ENCODE results near the gene TLR9. TPM values are rescaled to one million over a fixed set of nuclear protein-coding genes. Genes with fewer than 3 reads are reported as not detected.

TLR9 gene
- total RNA-seq, 2 donors from 2014 or later = 0.30 to 0.93 TPM

GRCh38 chr3:52230889-52231499 is 5.5 kb upstream of the TLR9 start:
- Mint-ChIP-seq H3K4me3 (no peak overlapping the region), H3K36me3 (ENCODE audit: low read depth) (peaks cover 75% of the 10 kb centered on the region), H3K9me3 (no peaks in the 10 kb centered on the region), H3K27me3 (no peaks in the 10 kb centered on the region), H3K4me1 (peaks cover 15% of the 10 kb centered on the region), H3K27ac (peak overlapping the region; percentile 73)
- ATAC-seq (replicated peaks) = no peak

- H3K4me3 Mint-ChIP-seq = no peak overlapping the region
- no peaks in the 10 kb centered on the region for H3K9me3 Mint-ChIP-seq
- peak overlapping the region; percentile 43 for H3K27ac Mint-ChIP-seq
- no peak for ATAC-seq (replicated peaks)
- H3K27me3 Mint-ChIP-seq = no peaks in the 10 kb centered on the region
- H3K36me3 Mint-ChIP-seq (ENCODE audit: low read depth) = peaks cover 69% of the 10 kb centered on the region
- H3K4me1 Mint-ChIP-seq = peaks cover 21% of the 10 kb centered on the region
Observed at GRCh38 chr3:52230461-52230860, 5.0 kb upstream of the TLR9 start.

GRCh38 chr3:52229656-52230055 is 4.2 kb upstream of the TLR9 start:
- H3K27ac Mint-ChIP-seq = no peak overlapping the region
- no peaks in the 10 kb centered on the region for H3K9me3 Mint-ChIP-seq
- H3K4me3 Mint-ChIP-seq = no peak overlapping the region
- H3K27me3 Mint-ChIP-seq = no peaks in the 10 kb centered on the region
- peaks cover 25% of the 10 kb centered on the region for H3K4me1 Mint-ChIP-seq
- peaks cover 61% of the 10 kb centered on the region for H3K36me3 Mint-ChIP-seq (ENCODE audit: low read depth)
- no peak for ATAC-seq (replicated peaks)

GRCh38 chr3:52228751-52229291 is 3.4 kb upstream of the TLR9 start:
- no peaks in the 10 kb centered on the region for H3K9me3 Mint-ChIP-seq
- H3K4me3 Mint-ChIP-seq = no peak overlapping the region
- peaks cover 32% of the 10 kb centered on the region for H3K4me1 Mint-ChIP-seq
- H3K27me3 Mint-ChIP-seq = no peaks in the 10 kb centered on the region
- H3K27ac Mint-ChIP-seq = no peak overlapping the region
- peaks cover 53% of the 10 kb centered on the region for H3K36me3 Mint-ChIP-seq (ENCODE audit: low read depth)
- no peak for ATAC-seq (replicated peaks)

GRCh38 chr3:52228266-52228665 is 2.8 kb upstream of the TLR9 start:
- Mint-ChIP-seq H3K27me3 (no peaks in the 10 kb centered on the region), H3K36me3 (ENCODE audit: low read depth) (peaks cover 47% of the 10 kb centered on the region), H3K9me3 (no peaks in the 10 kb centered on the region), H3K27ac (no peak overlapping the region), H3K4me1 (peaks cover 37% of the 10 kb centered on the region), H3K4me3 (no peak overlapping the region)
- no peak for ATAC-seq (replicated peaks)

- H3K27ac Mint-ChIP-seq = no peak overlapping the region
- no peaks in the 10 kb centered on the region for H3K27me3 Mint-ChIP-seq
- H3K36me3 Mint-ChIP-seq (ENCODE audit: low read depth) = peaks cover 44% of the 10 kb centered on the region
- no peaks in the 10 kb centered on the region for H3K9me3 Mint-ChIP-seq
- H3K4me3 Mint-ChIP-seq = no peak overlapping the region
- ATAC-seq (replicated peaks) = no peak
- H3K4me1 Mint-ChIP-seq = peaks cover 38% of the 10 kb centered on the region
Observed at GRCh38 chr3:52227766-52228165, 2.3 kb upstream of the TLR9 start.

- Mint-ChIP-seq H3K27me3 (no peaks in the 10 kb centered on the region), H3K36me3 (ENCODE audit: low read depth) (peaks cover 39% of the 10 kb centered on the region), H3K4me1 (peaks cover 42% of the 10 kb centered on the region), H3K27ac (peak overlapping the region; percentile 82), H3K9me3 (no peaks in the 10 kb centered on the region), H3K4me3 (peak overlapping the region; percentile 38)
- ATAC-seq (replicated peaks) = no peak
Observed at GRCh38 chr3:52227117-52227516, 1.7 kb upstream of the TLR9 start.

GRCh38 chr3:52226229-52226817 is 878 bp upstream of the TLR9 start:
- ATAC-seq (replicated peaks) = no peak
- H3K4me1 Mint-ChIP-seq = peaks cover 39% of the 10 kb centered on the region
- peak overlapping the region; percentile 38 for H3K4me3 Mint-ChIP-seq
- peak overlapping the region; percentile 82 for H3K27ac Mint-ChIP-seq
- H3K36me3 Mint-ChIP-seq (ENCODE audit: low read depth) = peaks cover 31% of the 10 kb centered on the region
- no peaks in the 10 kb centered on the region for H3K27me3 Mint-ChIP-seq
- no peaks in the 10 kb centered on the region for H3K9me3 Mint-ChIP-seq

- no peaks in the 10 kb centered on the region for H3K27me3 Mint-ChIP-seq
Observed at GRCh38 chr3:52223449-52224408, 1.7 kb downstream of the TLR9 start.

GRCh38 chr3:52222319-52223221 is 2.9 kb downstream of the TLR9 start:
- ATAC-seq (replicated peaks) = no peak
- H3K4me3 Mint-ChIP-seq = peak overlapping the region; percentile 87
- H3K36me3 Mint-ChIP-seq (ENCODE audit: low read depth) = peaks cover 2% of the 10 kb centered on the region
- H3K27ac Mint-ChIP-seq = peak overlapping the region; percentile 92
- no peaks in the 10 kb centered on the region for H3K27me3 Mint-ChIP-seq
- no peaks in the 10 kb centered on the region for H3K9me3 Mint-ChIP-seq
- H3K4me1 Mint-ChIP-seq = peaks cover 42% of the 10 kb centered on the region

More at GRCh38 chr3:52223449-52224408, 1.7 kb downstream of the TLR9 start:
- Mint-ChIP-seq H3K4me3 (peak overlapping the region; percentile 87), H3K9me3 (no peaks in the 10 kb centered on the region), H3K27ac (peak overlapping the region; percentile 82), H3K4me1 (peaks cover 39% of the 10 kb centered on the region), H3K36me3 (ENCODE audit: low read depth) (peaks cover 9% of the 10 kb centered on the region)
- ATAC-seq (replicated peaks) = no peak

- Mint-ChIP-seq H3K27me3 (no peaks in the 10 kb centered on the region), H3K9me3 (no peaks in the 10 kb centered on the region), H3K27ac (peak overlapping the region; percentile 92), H3K4me3 (peak overlapping the region; percentile 87), H3K4me1 (peaks cover 48% of the 10 kb centered on the region), H3K36me3 (ENCODE audit: low read depth) (peaks cover 3% of the 10 kb centered on the region)
- peak; percentile 58 for ATAC-seq (replicated peaks)
Observed at GRCh38 chr3:52221563-52222318, 3.7 kb downstream of the TLR9 start.

- peak overlapping the region; percentile 38 for H3K27ac Mint-ChIP-seq
- H3K27me3 Mint-ChIP-seq = no peaks in the 10 kb centered on the region
- peaks cover 6% of the 10 kb centered on the region for H3K36me3 Mint-ChIP-seq (ENCODE audit: low read depth)
- H3K4me3 Mint-ChIP-seq = peak overlapping the region; percentile 87
- no peak for ATAC-seq (replicated peaks)
- H3K9me3 Mint-ChIP-seq = no peaks in the 10 kb centered on the region
- H3K4me1 Mint-ChIP-seq = peaks cover 47% of the 10 kb centered on the region
Observed at GRCh38 chr3:52221141-52221562, 4.3 kb downstream of the TLR9 start.

- peak overlapping the region; percentile 38 for H3K27ac Mint-ChIP-seq
- H3K4me1 Mint-ChIP-seq = peaks cover 43% of the 10 kb centered on the region
- no peaks in the 10 kb centered on the region for H3K27me3 Mint-ChIP-seq
- H3K4me3 Mint-ChIP-seq = peak overlapping the region; percentile 51
- no peaks in the 10 kb centered on the region for H3K9me3 Mint-ChIP-seq
- peak; percentile 71 for ATAC-seq (replicated peaks)
- H3K36me3 Mint-ChIP-seq (ENCODE audit: low read depth) = peaks cover 10% of the 10 kb centered on the region
Observed at GRCh38 chr3:52220380-52221026, 4.9 kb downstream of the TLR9 start.

Measured in activated T-helper 17 cell treated with anti-CD3 and anti-CD28 coated beads, Interleukin-2, amount 50 U/mL, for 72 hours (primary cell).